ENCODE results near the gene GASK1A.

Gene GASK1A

GRCh38 chr3:43013256-43013655, 34.1 kb downstream of the GASK1A start:
- DNase-seq (ENCODE audit: low read depth in 2 of 2, low spot score in 1 of 2) = no peak

GRCh38 chr3:43013743-43014155, 34.6 kb downstream of the GASK1A start:
- no peak for DNase-seq (ENCODE audit: low read depth in 2 of 2, low spot score in 1 of 2)

GRCh38 chr3:43014241-43014640, 35.1 kb downstream of the GASK1A start:
- no peak for DNase-seq (ENCODE audit: low read depth in 2 of 2, low spot score in 1 of 2)

GRCh38 chr3:43014956-43015355, 35.8 kb downstream of the GASK1A start:
- no peak for DNase-seq (ENCODE audit: low read depth in 2 of 2, low spot score in 1 of 2)

GRCh38 chr3:43015572-43015971, 36.5 kb downstream of the GASK1A start:
- DNase-seq (ENCODE audit: low read depth in 2 of 2, low spot score in 1 of 2) = no peak

- DNase-seq (ENCODE audit: low read depth in 2 of 2, low spot score in 1 of 2) = no peak
These were observed 37.1 kb downstream of the GASK1A start for GRCh38 chr3:43015991-43016865.

GRCh38 chr3:43017004-43017403, 37.9 kb downstream of the GASK1A start:
- no peak for DNase-seq (ENCODE audit: low read depth in 2 of 2, low spot score in 1 of 2)

GRCh38 chr3:43017593-43018195, 38.6 kb downstream of the GASK1A start:
- DNase-seq (ENCODE audit: low read depth in 2 of 2, low spot score in 1 of 2) = no peak

GRCh38 chr3:43018246-43018645, 39.1 kb downstream of the GASK1A start:
- DNase-seq (ENCODE audit: low read depth in 2 of 2, low spot score in 1 of 2) = no peak

GRCh38 chr3:43019006-43019809, 40.1 kb downstream of the GASK1A start:
- DNase-seq (ENCODE audit: low read depth in 2 of 2, low spot score in 1 of 2) = no peak

GRCh38 chr3:43019826-43020225, 40.7 kb downstream of the GASK1A start:
- no peak for DNase-seq (ENCODE audit: low read depth in 2 of 2, low spot score in 1 of 2)

GRCh38 chr3:43021186-43021585, 42.1 kb downstream of the GASK1A start:
- no peak for DNase-seq (ENCODE audit: low read depth in 2 of 2, low spot score in 1 of 2)

GRCh38 chr3:43022121-43022520, 43.0 kb downstream of the GASK1A start:
- DNase-seq (ENCODE audit: low read depth in 2 of 2, low spot score in 1 of 2) = no peak

GRCh38 chr3:43023066-43023465, 44.0 kb downstream of the GASK1A start:
- DNase-seq (ENCODE audit: low read depth in 2 of 2, low spot score in 1 of 2) = no peak

GRCh38 chr3:43023746-43024145, 44.6 kb downstream of the GASK1A start:
- DNase-seq (ENCODE audit: low read depth in 2 of 2, low spot score in 1 of 2) = no peak

GRCh38 chr3:43024181-43024885, 45.2 kb downstream of the GASK1A start:
- no peak for DNase-seq (ENCODE audit: low read depth in 2 of 2, low spot score in 1 of 2)

GRCh38 chr3:43025423-43025822, 46.3 kb downstream of the GASK1A start:
- DNase-seq (ENCODE audit: low read depth in 2 of 2, low spot score in 1 of 2) = no peak

GRCh38 chr3:43028001-43028400, 48.9 kb downstream of the GASK1A start:
- DNase-seq (ENCODE audit: low read depth in 2 of 2, low spot score in 1 of 2) = no peak

GRCh38 chr3:43028678-43029490, 49.8 kb downstream of the GASK1A start:
- no peak for DNase-seq (ENCODE audit: low read depth in 2 of 2, low spot score in 1 of 2)

GRCh38 chr3:43030162-43030935, 51.2 kb downstream of the GASK1A start:
- no peak for DNase-seq (ENCODE audit: low read depth in 2 of 2, low spot score in 1 of 2)

All from stimulated activated CD8-positive, alpha-beta memory T cell treated with anti-CD3 and anti-CD28 coated beads, Interleukin-4, amount 100 ng/mL, for 4 hours (primary cell).